HepG2 (cell line): ENCODE measurements around the gene LITAF. TPM values are rescaled to one million over a fixed set of nuclear protein-coding genes. Genes with fewer than 3 reads are reported as not detected.

Source experiments
- AHDC1 ChIP-seq: sonication (generic); formaldehyde crosslinking; IDR thresholded peaks from 2 replicates; pipeline ENCODE4 v1.5.1; 2020; ENCODE audit warnings: mild to moderate bottlenecking, missing genetic modification reagents, borderline replicate concordance
- ATM ChIP-seq: fragments of 450-650 bp; IDR thresholded peaks from 2 replicates; pipeline ENCODE4 v1.7.1; 2017; ENCODE audit warnings: mild to moderate bottlenecking, borderline replicate concordance
- FOXJ3 ChIP-seq: sonication (generic); formaldehyde crosslinking; IDR thresholded peaks from 2 replicates; pipeline ENCODE4 v1.4.0; 2020; ENCODE audit warnings: missing genetic modification reagents, mild to moderate bottlenecking, borderline replicate concordance
- HOMEZ ChIP-seq: IDR thresholded peaks from 2 replicates; pipeline ENCODE4 v1.6.1; 2016; ENCODE audit warnings: low read depth
- HOXA3 ChIP-seq: sonication (generic); formaldehyde crosslinking; IDR thresholded peaks from 2 replicates; pipeline ENCODE4 v1.5.0; 2020; ENCODE audit warnings: missing genetic modification reagents
- NKX3-1 ChIP-seq: sonication (generic); formaldehyde crosslinking; IDR thresholded peaks from 2 replicates; pipeline ENCODE4 v1.5.0; 2020; ENCODE audit warnings: missing genetic modification reagents
- PRDM4 ChIP-seq: sonication (generic); formaldehyde crosslinking; IDR thresholded peaks from 2 replicates; pipeline ENCODE4 v1.9.0; 2021; ENCODE audit warnings: missing genetic modification reagents, borderline replicate concordance
- ZBTB33 ChIP-seq: sonication (generic); formaldehyde crosslinking; IDR thresholded peaks from 2 replicates; pipeline ENCODE4 v1.4.0; 2020; ENCODE audit warnings: missing genetic modification reagents
- ZNF333 ChIP-seq: sonication (generic); formaldehyde crosslinking; IDR thresholded peaks from 2 replicates; pipeline ENCODE4 v1.4.0; 2020; ENCODE audit warnings: mild to moderate bottlenecking, missing genetic modification reagents, borderline replicate concordance
- ZNF451 ChIP-seq: sonication (generic); formaldehyde crosslinking; IDR thresholded peaks from 2 replicates; pipeline ENCODE4 v1.5.0; 2020; ENCODE audit warnings: mild to moderate bottlenecking, missing genetic modification reagents
- polyA plus RNA-seq, 8 experiments: library from polyadenylated mRNA; depleted of rRNA in 3 of 8; stranded (reverse) in 7 of 8; unstranded in 1 of 8; fragments of >200 nt; fragmentation: Illumina TruSeq in 4 of 8; extraction: Trizol in 4 of 8; gene quantifications; 2 replicates each; pipeline versions ENCODE4 v1.2.1 to v1.2.3, GENCODE V29; 2011 to 2016; ENCODE audit warnings: low read depth in 4 of 8, missing spikeins in 1 of 8, mixed read lengths in 1 of 8; ENCODE audit not compliant: insufficient read depth in 1 of 8
- total RNA-seq, 5 experiments: library from RNA; depleted of rRNA; stranded (reverse); fragments of >200 nt; fragmentation: Illumina TruSeq; extraction: Trizol; gene quantifications; 2 replicates each; pipeline ENCODE4 v1.2.3, GENCODE V29; 2016; ENCODE audit warnings: low read depth in 1 of 5
- TF ChIP-seq, protein P1 (sequence below): sonication (generic); formaldehyde crosslinking; IDR thresholded peaks from 2 replicates; pipeline ENCODE4 v1.4.0; 2020; ENCODE audit warnings: missing genetic modification reagents
- TF ChIP-seq, protein P2 (sequence below): sonication (generic); formaldehyde crosslinking; IDR thresholded peaks from 2 replicates; pipeline ENCODE4 v1.5.0; 2020; ENCODE audit warnings: mild to moderate bottlenecking, missing genetic modification reagents, borderline replicate concordance

The LITAF gene
- total and polyA plus RNA-seq, 2 of the 13 experiments (the other 11 are each of a cell fraction or from before 2014, with no cell fraction given): 80.1 to 141 TPM

DNA sequence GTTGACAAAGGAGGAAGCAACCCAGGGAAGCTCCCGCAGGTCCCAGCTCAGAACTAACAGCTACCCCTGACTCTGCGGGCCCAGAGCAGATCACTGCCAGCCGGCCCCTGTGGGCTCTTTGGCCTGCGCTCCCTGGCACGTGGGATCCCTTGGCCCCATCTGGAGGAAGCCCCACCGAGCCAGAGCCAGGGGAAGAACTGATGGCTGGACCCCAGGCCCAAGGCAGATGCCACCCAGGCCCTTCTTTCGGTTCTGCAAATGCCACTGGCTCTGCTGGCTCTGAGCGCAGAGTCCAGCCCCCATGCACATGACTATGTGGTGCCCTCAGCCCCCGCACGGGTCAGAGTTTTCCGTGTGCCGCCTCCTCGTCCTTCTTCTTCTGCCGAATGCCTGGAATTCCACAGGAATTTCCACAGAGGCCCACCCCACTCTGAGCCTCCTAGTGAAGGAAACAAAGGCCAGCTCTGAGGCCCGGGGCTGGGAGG lies 45.8 kb upstream of the LITAF start (continued):
- no peak for TF ChIP-seq ZBTB33 (CRISPR knock-in tag)
- TF ChIP-seq HOMEZ (CRISPR knock-in tag): no peak
- TF ChIP-seq, protein P1, sequence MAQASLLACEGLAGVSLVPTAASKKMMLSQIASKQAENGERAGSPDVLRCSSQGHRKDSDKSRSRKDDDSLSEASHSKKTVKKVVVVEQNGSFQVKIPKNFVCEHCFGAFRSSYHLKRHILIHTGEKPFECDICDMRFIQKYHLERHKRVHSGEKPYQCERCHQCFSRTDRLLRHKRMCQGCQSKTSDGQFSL (CRISPR knock-in tag): no peak
- no peak for TF ChIP-seq NKX3-1 (CRISPR knock-in tag)
- no peak for TF ChIP-seq HOXA3 (CRISPR knock-in tag)
- TF ChIP-seq, protein P2, sequence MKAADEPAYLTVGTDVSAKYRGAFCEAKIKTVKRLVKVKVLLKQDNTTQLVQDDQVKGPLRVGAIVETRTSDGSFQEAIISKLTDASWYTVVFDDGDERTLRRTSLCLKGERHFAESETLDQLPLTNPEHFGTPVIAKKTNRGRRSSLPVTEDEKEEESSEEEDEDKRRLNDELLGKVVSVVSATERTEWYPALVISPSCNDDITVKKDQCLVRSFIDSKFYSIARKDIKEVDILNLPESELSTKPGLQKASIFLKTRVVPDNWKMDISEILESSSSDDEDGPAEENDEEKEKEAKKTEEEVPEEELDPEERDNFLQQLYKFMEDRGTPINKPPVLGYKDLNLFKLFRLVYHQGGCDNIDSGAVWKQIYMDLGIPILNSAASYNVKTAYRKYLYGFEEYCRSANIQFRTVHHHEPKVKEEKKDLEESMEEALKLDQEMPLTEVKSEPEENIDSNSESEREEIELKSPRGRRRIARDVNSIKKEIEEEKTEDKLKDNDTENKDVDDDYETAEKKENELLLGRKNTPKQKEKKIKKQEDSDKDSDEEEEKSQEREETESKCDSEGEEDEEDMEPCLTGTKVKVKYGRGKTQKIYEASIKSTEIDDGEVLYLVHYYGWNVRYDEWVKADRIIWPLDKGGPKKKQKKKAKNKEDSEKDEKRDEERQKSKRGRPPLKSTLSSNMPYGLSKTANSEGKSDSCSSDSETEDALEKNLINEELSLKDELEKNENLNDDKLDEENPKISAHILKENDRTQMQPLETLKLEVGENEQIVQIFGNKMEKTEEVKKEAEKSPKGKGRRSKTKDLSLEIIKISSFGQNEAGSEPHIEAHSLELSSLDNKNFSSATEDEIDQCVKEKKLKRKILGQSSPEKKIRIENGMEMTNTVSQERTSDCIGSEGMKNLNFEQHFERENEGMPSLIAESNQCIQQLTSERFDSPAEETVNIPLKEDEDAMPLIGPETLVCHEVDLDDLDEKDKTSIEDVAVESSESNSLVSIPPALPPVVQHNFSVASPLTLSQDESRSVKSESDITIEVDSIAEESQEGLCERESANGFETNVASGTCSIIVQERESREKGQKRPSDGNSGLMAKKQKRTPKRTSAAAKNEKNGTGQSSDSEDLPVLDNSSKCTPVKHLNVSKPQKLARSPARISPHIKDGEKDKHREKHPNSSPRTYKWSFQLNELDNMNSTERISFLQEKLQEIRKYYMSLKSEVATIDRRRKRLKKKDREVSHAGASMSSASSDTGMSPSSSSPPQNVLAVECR (CRISPR knock-in tag): peak; percentile 55; the same call in 1 of the 2 replicates
- TF ChIP-seq ZNF333 (CRISPR knock-in tag): no peak; the same call in 1 of the 2 replicates
- TF ChIP-seq FOXJ3 (CRISPR knock-in tag): no peak
- TF ChIP-seq PRDM4: no peak
- TF ChIP-seq AHDC1 (CRISPR knock-in tag): no peak
- no peak for TF ChIP-seq ATM
- 0 out of 2 replicates have a peak, but pooled peaks have one; percentile 29 for TF ChIP-seq ZNF451 (CRISPR knock-in tag)
